ENCODE results near the gene KLC4.

The KLC4 gene

DNA sequence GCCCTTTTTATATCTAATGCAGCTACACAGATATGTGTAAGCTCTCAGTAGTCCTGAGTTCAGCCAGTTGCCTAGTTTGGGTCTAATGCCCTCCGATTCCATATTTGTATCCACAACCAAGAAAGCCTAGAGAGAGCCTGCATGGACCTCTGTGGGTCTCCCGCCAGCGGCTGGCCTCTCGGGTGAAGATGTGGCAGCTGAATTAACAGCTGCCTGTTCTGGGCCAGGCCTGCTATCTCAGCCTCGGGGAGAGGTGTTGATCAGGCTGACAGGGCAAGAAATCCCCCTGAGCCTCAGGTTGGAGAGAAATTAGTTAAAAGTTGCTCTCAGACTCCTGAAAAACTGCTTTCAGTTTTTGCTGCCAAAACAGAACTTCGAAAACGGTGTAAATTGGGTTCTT, 36.5 kb downstream of the KLC4 start:
- TF ChIP-seq TEAD4 (IDR thresholded peaks at IDR 0.05) (no peak), YY1 (IDR thresholded peaks at IDR 0.05; ENCODE audit: low read depth) (no peak), NFIC (IDR thresholded peaks at IDR 0.05) (no peak), CREB1 (IDR thresholded peaks at IDR 0.05; ENCODE audit: low read depth) (no peak), FOXM1 (IDR thresholded peaks at IDR 0.05; ENCODE audit: borderline replicate concordance, low read depth) (no peak), RAD21 (IDR thresholded peaks at IDR 0.05; ENCODE audit: low read depth) (no peak), EP300 (IDR thresholded peaks at IDR 0.05; ENCODE audit: borderline replicate concordance) (no peak), TAF1 (IDR thresholded peaks at IDR 0.05; ENCODE audit: low read depth) (no peak), EGR1 (IDR thresholded peaks at IDR 0.05) (no peak), CEBPB (IDR thresholded peaks at IDR 0.05) (no peak), TCF12 (IDR thresholded peaks at IDR 0.05; ENCODE audit: low read depth) (no peak), ZBTB7A (IDR thresholded peaks at IDR 0.05; ENCODE audit: low read depth) (no peak)
- TF ChIP-seq, protein P1, sequence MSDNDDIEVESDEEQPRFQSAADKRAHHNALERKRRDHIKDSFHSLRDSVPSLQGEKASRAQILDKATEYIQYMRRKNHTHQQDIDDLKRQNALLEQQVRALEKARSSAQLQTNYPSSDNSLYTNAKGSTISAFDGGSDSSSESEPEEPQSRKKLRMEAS (IDR thresholded peaks at IDR 0.05): no peak
- TF ChIP-seq, protein P2, sequence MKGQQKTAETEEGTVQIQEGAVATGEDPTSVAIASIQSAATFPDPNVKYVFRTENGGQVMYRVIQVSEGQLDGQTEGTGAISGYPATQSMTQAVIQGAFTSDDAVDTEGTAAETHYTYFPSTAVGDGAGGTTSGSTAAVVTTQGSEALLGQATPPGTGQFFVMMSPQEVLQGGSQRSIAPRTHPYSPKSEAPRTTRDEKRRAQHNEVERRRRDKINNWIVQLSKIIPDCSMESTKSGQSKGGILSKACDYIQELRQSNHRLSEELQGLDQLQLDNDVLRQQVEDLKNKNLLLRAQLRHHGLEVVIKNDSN (IDR thresholded peaks at IDR 0.05): no peak
- TF ChIP-seq, protein P3, sequence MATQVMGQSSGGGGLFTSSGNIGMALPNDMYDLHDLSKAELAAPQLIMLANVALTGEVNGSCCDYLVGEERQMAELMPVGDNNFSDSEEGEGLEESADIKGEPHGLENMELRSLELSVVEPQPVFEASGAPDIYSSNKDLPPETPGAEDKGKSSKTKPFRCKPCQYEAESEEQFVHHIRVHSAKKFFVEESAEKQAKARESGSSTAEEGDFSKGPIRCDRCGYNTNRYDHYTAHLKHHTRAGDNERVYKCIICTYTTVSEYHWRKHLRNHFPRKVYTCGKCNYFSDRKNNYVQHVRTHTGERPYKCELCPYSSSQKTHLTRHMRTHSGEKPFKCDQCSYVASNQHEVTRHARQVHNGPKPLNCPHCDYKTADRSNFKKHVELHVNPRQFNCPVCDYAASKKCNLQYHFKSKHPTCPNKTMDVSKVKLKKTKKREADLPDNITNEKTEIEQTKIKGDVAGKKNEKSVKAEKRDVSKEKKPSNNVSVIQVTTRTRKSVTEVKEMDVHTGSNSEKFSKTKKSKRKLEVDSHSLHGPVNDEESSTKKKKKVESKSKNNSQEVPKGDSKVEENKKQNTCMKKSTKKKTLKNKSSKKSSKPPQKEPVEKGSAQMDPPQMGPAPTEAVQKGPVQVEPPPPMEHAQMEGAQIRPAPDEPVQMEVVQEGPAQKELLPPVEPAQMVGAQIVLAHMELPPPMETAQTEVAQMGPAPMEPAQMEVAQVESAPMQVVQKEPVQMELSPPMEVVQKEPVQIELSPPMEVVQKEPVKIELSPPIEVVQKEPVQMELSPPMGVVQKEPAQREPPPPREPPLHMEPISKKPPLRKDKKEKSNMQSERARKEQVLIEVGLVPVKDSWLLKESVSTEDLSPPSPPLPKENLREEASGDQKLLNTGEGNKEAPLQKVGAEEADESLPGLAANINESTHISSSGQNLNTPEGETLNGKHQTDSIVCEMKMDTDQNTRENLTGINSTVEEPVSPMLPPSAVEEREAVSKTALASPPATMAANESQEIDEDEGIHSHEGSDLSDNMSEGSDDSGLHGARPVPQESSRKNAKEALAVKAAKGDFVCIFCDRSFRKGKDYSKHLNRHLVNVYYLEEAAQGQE (IDR thresholded peaks at IDR 0.05; ENCODE audit: low read depth): no peak

DNA sequence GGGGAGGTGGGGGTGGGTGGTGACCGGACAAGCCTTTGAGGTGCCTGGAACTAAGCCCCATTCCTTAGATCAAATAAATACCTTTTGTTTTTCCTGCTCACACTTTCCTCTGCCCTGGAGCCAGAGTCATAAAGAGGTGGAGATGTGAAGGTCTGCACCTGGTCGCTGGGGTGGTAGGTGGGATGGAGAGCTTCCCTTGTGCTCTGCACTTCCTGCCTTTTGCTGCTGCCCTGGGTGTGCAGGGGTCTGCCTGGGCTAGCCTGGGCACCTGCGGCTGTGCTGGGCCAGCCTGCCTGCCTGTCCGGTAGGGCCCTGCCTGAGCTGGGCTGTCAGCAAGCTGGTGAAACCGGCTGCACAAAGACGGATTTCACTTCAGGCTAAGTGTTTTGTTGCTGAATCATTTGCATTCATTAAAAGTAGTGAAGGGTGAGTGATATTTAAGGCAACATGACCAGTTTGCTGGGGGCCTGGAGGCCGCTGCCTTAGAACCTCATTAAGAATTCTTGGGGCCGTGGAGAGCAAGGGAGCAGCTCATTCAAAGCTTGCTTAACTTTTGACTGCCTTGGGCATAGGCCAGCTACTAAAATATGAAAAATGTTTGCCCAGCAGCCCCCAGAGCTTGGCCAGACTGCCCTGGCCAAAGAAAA, 37.1 kb downstream of the KLC4 start:
- no peak for TF ChIP-seq CREB1 (IDR thresholded peaks at IDR 0.05; ENCODE audit: low read depth)
- TF ChIP-seq, protein P1 (IDR thresholded peaks at IDR 0.05): no peak
- no peak for TF ChIP-seq NFIC (IDR thresholded peaks at IDR 0.05)
- TF ChIP-seq, protein P3 (IDR thresholded peaks at IDR 0.05; ENCODE audit: low read depth): no peak
- TF ChIP-seq ZBTB7A (IDR thresholded peaks at IDR 0.05; ENCODE audit: low read depth): no peak
- no peak for TF ChIP-seq RAD21 (IDR thresholded peaks at IDR 0.05; ENCODE audit: low read depth)
- no peak for TF ChIP-seq YY1 (IDR thresholded peaks at IDR 0.05; ENCODE audit: low read depth)
- no peak for TF ChIP-seq CEBPB (IDR thresholded peaks at IDR 0.05)
- TF ChIP-seq FOXM1 (IDR thresholded peaks at IDR 0.05; ENCODE audit: borderline replicate concordance, low read depth): no peak

DNA sequence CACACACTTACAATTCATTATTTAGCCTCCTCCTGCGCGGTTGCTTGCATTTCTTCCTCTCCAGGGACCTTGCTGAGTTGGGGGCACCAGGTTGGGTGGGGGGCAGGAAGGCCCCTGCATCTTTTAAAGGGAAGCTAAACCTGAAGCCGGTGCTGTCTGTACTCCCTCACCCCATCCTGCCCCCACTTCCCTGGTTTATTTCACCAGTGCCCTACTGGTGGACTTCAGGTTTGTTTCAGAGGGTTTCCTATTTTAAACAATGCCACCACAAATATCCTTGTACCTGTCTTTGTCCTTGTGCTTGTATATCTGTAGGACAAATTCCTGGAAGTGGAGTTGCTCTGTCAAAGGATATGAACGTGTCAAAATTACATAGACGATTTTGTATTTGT, 37.7 kb downstream of the KLC4 start:
- TF ChIP-seq FOXM1 (IDR thresholded peaks at IDR 0.05; ENCODE audit: borderline replicate concordance, low read depth) (no peak), TAF1 (IDR thresholded peaks at IDR 0.05; ENCODE audit: low read depth) (no peak), RAD21 (IDR thresholded peaks at IDR 0.05; ENCODE audit: low read depth) (no peak), YY1 (IDR thresholded peaks at IDR 0.05; ENCODE audit: low read depth) (no peak), CEBPB (IDR thresholded peaks at IDR 0.05) (no peak), TCF12 (IDR thresholded peaks at IDR 0.05; ENCODE audit: low read depth) (no peak), TEAD4 (IDR thresholded peaks at IDR 0.05) (no peak), ZBTB7A (IDR thresholded peaks at IDR 0.05; ENCODE audit: low read depth) (no peak), EP300 (IDR thresholded peaks at IDR 0.05; ENCODE audit: borderline replicate concordance) (no peak), CREB1 (IDR thresholded peaks at IDR 0.05; ENCODE audit: low read depth) (no peak), NFIC (IDR thresholded peaks at IDR 0.05) (no peak), EGR1 (IDR thresholded peaks at IDR 0.05) (no peak)
- TF ChIP-seq, protein P3 (IDR thresholded peaks at IDR 0.05; ENCODE audit: low read depth): no peak
- TF ChIP-seq, protein P1 (IDR thresholded peaks at IDR 0.05): no peak
- TF ChIP-seq, protein P2 (IDR thresholded peaks at IDR 0.05): no peak

DNA sequence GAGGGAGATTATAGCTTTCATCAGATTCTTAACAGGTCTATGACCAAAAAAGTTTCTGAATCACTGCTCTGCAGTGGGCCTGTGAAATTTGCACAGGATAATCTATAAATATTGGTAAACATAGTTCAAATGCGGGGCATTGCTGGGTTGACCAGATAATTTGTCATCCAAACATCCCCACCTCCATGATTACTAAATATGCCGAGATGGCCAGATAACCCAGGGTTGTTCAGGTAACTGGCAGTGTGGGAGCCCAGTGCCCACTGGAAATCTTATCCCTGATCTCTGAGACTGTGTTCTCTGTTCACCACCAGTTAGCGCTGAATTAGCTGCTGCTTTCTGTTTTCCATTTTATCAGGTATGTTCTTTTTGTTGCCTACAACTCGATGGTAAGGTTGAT, 38.1 kb downstream of the KLC4 start:
- no peak for TF ChIP-seq NFIC (IDR thresholded peaks at IDR 0.05)
- TF ChIP-seq, protein P1 (IDR thresholded peaks at IDR 0.05): no peak
- TF ChIP-seq EP300 (IDR thresholded peaks at IDR 0.05; ENCODE audit: borderline replicate concordance): no peak
- no peak for TF ChIP-seq TCF12 (IDR thresholded peaks at IDR 0.05; ENCODE audit: low read depth)
